GM21423 (cell line): ENCODE results near the gene RAD1.

Source experiments
- ATAC-seq: cut with Tn5 transposase; IDR thresholded peaks from one replicate; pipeline ENCODE4 v1.9.1; 2021; ENCODE audit warnings: mild to moderate bottlenecking, moderate library complexity; ENCODE audit not compliant: unreplicated experiment

The RAD1 gene

GRCh38 chr5:34866989-34867471, 48.3 kb downstream of the RAD1 start:
- no peak for ATAC-seq

- ATAC-seq = no peak
Observed at GRCh38 chr5:34865091-34865490, 50.2 kb downstream of the RAD1 start.

GRCh38 chr5:34863946-34864345, 51.4 kb downstream of the RAD1 start:
- no peak for ATAC-seq

- no peak for ATAC-seq
Observed at GRCh38 chr5:34859253-34859652, 56.1 kb downstream of the RAD1 start.

- ATAC-seq = no peak
Observed at GRCh38 chr5:34858790-34859189, 56.5 kb downstream of the RAD1 start.

- ATAC-seq = no peak
Observed at GRCh38 chr5:34857894-34858293, 57.4 kb downstream of the RAD1 start.

GRCh38 chr5:34857161-34857560, 58.1 kb downstream of the RAD1 start:
- no peak for ATAC-seq
